Prostate gland (tissue), 2 donors: ENCODE measurements around the gene SMYD3. TPM values are rescaled to one million over a fixed set of nuclear protein-coding genes. Genes with fewer than 3 reads are reported as not detected.

Source experiments
- DNase-seq: peaks from one replicate; pipeline ENCODE4 v3.0.0-alpha.2; 2019; ENCODE audit warnings: low spot score
- H3K27ac ChIP-seq, 2 donors: fragments of 200-600 bp; sonication (generic); 2 replicates each; pipeline ENCODE4 v1.5.1; 2017 to 2019
- H3K27me3 ChIP-seq: fragments of 200-600 bp; sonication (generic); replicated peaks from 2 replicates; pipeline ENCODE4 v1.5.1; 2019; ENCODE audit not compliant: insufficient read depth
- H3K36me3 ChIP-seq, 2 donors: fragments of 200-600 bp; sonication (generic); 1 replicate in 1 of 2; 2 replicates in 1 of 2; pipeline versions ENCODE4 v1.5.1 to v1.8.1; 2017 to 2019
- H3K4me1 ChIP-seq: fragments of 200-600 bp; sonication (generic); replicated peaks from 2 replicates; pipeline ENCODE4 v1.5.1; 2019
- H3K4me3 ChIP-seq, 2 donors: fragments of 200-600 bp; sonication (generic); 2 replicates each; pipeline ENCODE4 v1.5.1; 2017 to 2019
- H3K9me3 ChIP-seq: fragments of 200-600 bp; sonication (generic); 2 replicates; pipeline ENCODE4 v1.5.1; 2017
- POLR2A ChIP-seq: fragments of 450-650 bp; IDR thresholded peaks from one replicate; pipeline ENCODE4 v1.6.1; 2016; ENCODE audit warnings: antibody characterized with exemption, mild to moderate bottlenecking
- POLR2AphosphoS5 ChIP-seq: sonication (generic); formaldehyde crosslinking; IDR thresholded peaks from one replicate; pipeline ENCODE4 v1.6.1; 2017; ENCODE audit warnings: antibody characterized with exemption
- WGBS: methylation state at CpG from one replicate; pipeline ENCODE4 v1.1.5; 2018; 5-methylcytosine and 5-hydroxymethylcytosine counted together
- intact Hi-C: fragments of 100-400 bp; cut with DNase I; formaldehyde crosslinking; loops from one replicate; pipeline ENCODE4 v1.14.2; 2022
- total RNA-seq, 2 donors: library from RNA; depleted of rRNA; stranded (reverse); fragments of >200 nt; gene quantifications; one replicate each; pipeline ENCODE4 v1.1.0, GENCODE V29; 2016
- TF ChIP-seq, protein P1 (sequence below), 4 experiments: fragments of 200-600 bp in 2 of 4; fragments of 450-650 bp in 2 of 4; sonication (generic) in 2 of 4; IDR thresholded peaks; 1 replicate in 3 of 4; 2 replicates in 1 of 4; pipeline ENCODE4 v1.5.1; 2016 to 2019; ENCODE audit warnings: antibody characterized with exemption in 4 of 4, mild to moderate bottlenecking in 2 of 4, moderate library complexity in 2 of 4

Gene SMYD3
- total RNA-seq, 2 donors from 2014 or later = 19.8 to 23.9 TPM

DNA sequence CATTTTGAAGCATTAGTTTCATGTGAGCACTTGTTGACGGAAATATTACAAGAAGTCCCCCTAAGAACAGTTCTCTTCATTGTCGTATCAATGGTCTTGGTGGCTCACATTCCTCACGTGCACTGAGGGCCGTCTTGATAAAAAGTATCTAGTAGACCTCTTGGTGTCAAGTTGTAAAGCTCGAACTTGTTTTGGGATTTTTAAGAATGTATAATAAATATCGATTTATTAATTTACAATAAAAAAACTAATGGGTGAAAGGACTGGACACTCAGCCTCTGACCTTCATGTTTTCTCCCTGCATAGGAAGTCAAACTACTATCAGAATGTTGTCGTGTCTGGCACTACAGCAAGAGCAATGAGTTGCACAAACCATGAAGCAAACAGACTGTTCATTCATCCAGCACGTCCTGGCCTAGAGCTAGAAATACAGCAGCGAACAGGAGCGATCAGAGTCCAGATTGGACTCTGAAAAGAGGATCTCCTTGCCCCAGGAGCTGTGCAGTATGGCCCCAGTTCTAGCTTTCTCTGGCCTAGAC is 319.2 kb downstream of the SMYD3 start:
- TF ChIP-seq POLR2AphosphoS5 (no peak), POLR2A (no peak)
- TF ChIP-seq, protein P1, sequence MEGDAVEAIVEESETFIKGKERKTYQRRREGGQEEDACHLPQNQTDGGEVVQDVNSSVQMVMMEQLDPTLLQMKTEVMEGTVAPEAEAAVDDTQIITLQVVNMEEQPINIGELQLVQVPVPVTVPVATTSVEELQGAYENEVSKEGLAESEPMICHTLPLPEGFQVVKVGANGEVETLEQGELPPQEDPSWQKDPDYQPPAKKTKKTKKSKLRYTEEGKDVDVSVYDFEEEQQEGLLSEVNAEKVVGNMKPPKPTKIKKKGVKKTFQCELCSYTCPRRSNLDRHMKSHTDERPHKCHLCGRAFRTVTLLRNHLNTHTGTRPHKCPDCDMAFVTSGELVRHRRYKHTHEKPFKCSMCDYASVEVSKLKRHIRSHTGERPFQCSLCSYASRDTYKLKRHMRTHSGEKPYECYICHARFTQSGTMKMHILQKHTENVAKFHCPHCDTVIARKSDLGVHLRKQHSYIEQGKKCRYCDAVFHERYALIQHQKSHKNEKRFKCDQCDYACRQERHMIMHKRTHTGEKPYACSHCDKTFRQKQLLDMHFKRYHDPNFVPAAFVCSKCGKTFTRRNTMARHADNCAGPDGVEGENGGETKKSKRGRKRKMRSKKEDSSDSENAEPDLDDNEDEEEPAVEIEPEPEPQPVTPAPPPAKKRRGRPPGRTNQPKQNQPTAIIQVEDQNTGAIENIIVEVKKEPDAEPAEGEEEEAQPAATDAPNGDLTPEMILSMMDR (IDR thresholded peaks at IDR 0.05) = no peak

DNA sequence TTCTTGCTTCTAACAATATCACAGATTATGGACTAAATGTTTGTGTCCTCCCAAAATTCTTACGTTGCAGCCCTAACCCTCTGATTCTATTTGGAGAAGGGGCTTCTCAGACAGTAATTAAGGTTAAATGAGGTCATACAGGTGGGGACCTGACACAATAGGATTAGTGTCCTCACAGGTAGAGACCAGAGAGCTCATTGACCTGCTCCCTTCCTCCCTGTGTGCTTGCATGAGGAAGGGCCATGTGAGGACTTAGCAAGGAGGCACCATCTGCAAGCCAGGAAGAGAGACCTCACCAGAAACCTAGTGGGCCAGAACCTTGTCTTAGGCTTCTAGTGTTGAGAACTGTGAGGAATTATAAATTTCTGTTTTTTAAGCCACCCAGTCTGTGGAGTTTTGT is 322.6 kb downstream of the SMYD3 start:
- H3K27ac ChIP-seq = no peak overlapping the region
- TF ChIP-seq, protein P1 (IDR thresholded peaks at IDR 0.05) = no peak
- no peak for TF ChIP-seq POLR2A
- no peak for TF ChIP-seq POLR2AphosphoS5
- no peaks in the 10 kb centered on the region for H3K9me3 ChIP-seq
- no peaks in the 10 kb centered on the region for H3K27me3 ChIP-seq
- 100% methylated on average over 1 of the region's 1 CpG for WGBS
- no peak overlapping the region for H3K4me3 ChIP-seq
- DNase-seq = no peak
- no peaks in the 10 kb centered on the region for H3K36me3 ChIP-seq
- intact Hi-C loops = no loop called here
- H3K4me1 ChIP-seq = no peaks in the 10 kb centered on the region

More for the DNA sequence above, 319.2 kb downstream of the SMYD3 start:
- H3K9me3 ChIP-seq = no peaks in the 10 kb centered on the region
- intact Hi-C loops = no loop called here
- DNase-seq = no peak
- 96% methylated on average over 10 of the region's 10 CpGs for WGBS
- H3K4me3 ChIP-seq = no peak overlapping the region
- no peaks in the 10 kb centered on the region for H3K36me3 ChIP-seq
- no peaks in the 10 kb centered on the region for H3K27me3 ChIP-seq
- H3K4me1 ChIP-seq = no peaks in the 10 kb centered on the region
- H3K27ac ChIP-seq = no peak overlapping the region

DNA sequence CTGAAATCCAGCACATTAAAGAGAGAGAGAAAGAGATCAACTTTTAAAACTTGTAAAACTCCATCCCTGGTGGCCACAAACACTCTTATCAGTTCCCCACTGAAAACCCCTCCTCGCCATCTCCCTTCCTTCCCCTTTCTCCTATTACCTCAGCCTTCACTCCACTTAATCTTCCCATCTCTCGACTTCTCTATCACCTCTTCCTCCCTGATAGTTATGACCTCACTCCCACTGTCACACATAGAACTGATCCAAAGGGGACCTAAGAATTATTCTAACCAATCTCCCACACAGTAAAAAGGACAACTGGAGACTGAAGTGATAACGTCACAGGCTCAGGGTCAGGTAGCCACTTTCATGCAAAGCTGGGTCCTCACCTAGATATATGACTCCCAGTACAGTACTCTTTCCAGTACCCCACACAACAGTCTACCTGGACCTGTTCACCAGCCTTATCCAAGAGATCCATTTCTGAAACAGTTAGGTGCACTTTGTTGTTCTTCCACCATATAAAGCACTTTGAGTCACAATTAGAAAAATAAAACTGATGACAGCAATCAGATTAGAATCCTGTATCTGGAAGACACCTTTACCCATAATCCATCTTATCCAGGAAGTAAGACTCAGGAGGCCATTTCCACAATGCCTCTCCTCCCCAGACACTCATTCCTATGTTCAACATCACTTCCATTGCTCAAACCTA is 324.8 kb downstream of the SMYD3 start:
- intact Hi-C loops = no loop called here
- TF ChIP-seq POLR2A = no peak
- TF ChIP-seq POLR2AphosphoS5 = no peak
- TF ChIP-seq, protein P1 (IDR thresholded peaks at IDR 0.05) = no peak
- Histone ChIP-seq H3K27ac (no peak overlapping the region), H3K27me3 (no peaks in the 10 kb centered on the region), H3K4me3 (no peak overlapping the region), H3K4me1 (no peaks in the 10 kb centered on the region), H3K36me3 (no peaks in the 10 kb centered on the region), H3K9me3 (no peaks in the 10 kb centered on the region)
- no peak for DNase-seq
- WGBS = 90% methylated on average over 3 of the region's 3 CpGs

DNA sequence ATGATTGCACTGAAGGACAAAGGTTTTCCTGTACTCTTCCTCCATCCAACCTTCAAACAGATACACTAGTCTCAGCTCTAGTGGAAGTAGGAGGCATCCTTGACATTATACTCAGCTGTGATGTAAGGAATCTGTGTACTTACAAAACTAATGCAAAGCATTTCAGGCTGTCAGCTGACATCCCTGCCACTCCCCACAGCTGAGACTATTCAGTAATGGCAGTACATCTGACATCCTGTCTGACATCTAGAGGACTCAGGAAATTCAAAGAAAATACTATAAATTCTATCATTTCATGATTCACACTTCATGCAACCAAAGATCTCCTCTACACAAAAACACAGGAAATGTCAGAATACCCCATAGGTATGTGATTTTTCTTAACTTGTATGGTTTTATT is 325.8 kb downstream of the SMYD3 start:
- DNase-seq = no peak
- no peaks in the 10 kb centered on the region for H3K4me1 ChIP-seq
- no peaks in the 10 kb centered on the region for H3K27me3 ChIP-seq
- TF ChIP-seq POLR2AphosphoS5 = no peak
- TF ChIP-seq, protein P1 (IDR thresholded peaks at IDR 0.05) = no peak
- no peak for TF ChIP-seq POLR2A
- intact Hi-C loops = no loop called here
- no peaks in the 10 kb centered on the region for H3K9me3 ChIP-seq
- H3K36me3 ChIP-seq = no peaks in the 10 kb centered on the region
- H3K27ac ChIP-seq = no peak overlapping the region
- no peak overlapping the region for H3K4me3 ChIP-seq

DNA sequence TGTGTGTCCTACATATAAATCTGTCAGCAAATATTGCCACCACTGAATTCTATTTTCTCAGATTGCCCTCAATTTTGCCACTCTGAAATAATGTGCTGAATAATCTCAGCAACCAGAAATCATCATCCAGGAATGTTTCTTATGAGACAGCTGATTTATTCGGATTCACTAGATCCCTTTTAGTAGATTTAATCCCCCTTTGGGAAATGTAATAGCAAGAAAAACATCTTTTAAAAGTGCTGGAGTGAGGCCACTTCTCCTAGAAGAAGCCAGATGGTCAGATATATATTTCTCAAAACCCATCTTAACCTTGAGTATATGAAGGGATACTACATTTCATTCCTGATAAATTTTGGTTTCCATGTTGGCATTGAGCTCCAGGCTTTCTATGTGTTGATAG is 327.7 kb downstream of the SMYD3 start:
- 83% methylated on average over 1 of the region's 1 CpG for WGBS
- H3K4me3 ChIP-seq = no peak overlapping the region
- H3K9me3 ChIP-seq = no peaks in the 10 kb centered on the region
- H3K27ac ChIP-seq = no peak overlapping the region
- DNase-seq = no peak
- H3K4me1 ChIP-seq = no peaks in the 10 kb centered on the region
- H3K36me3 ChIP-seq = no peaks in the 10 kb centered on the region
- intact Hi-C loops = no loop called here
- H3K27me3 ChIP-seq = no peaks in the 10 kb centered on the region
- TF ChIP-seq POLR2A = no peak
- TF ChIP-seq, protein P1 (IDR thresholded peaks at IDR 0.05) = no peak
- TF ChIP-seq POLR2AphosphoS5 = no peak
